ENCODE results near the gene NAV2.

Gene NAV2

DNA sequence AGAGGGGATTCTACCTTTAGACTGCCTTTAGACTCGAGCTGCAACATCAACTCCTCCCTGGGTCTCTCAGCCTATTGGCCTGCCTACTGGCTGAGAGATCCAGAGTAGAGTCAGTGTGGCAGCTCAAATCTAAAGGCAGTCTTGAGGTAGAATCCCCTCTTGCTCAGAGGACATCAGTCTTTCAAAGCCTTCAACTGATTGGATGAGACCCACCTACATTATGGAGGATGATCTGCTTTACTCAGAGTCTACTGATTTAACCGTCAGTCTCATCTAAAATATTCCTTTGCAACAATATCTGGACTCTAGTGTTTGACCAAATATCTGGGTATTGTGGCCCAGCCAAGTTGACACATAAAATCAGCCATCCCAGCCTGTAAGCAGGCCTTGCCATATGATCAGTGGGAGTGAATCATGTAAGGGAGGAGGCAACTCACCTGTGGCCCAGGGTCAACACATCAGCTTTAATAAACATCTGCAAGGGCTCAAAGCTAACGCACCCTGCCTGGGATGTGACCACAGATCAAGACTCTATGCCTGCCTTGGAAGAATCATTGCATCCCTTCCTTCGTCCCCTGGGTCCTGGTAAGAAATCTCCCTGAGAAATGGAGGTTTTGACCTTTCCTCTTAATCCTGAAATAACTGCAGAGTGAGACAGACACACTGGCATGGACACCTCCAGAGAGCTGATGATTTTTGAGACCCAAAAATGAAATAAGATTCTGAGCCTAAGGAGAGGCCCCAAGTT is 249.6 kb downstream of the NAV2 start:
- no peak for DNase-seq

DNA sequence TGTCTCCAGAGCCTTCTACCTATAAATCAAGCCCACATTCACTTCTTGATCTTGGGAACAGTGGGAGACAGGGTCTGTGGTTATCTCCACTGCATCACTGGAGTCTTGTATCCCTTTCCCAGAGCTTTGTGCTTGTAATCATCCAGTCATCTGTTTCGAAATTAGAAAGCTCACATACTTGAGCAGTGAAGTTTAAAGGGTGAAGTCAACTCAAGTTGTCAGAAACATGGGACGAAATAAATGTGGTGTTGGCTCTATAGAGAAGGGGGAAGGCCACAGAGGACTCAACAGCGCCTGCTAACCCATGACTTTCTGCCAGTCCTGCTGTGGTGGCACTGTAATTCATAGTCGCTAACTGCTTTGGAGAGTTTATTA is 250.2 kb downstream of the NAV2 start:
- DNase-seq, result no peak

DNA sequence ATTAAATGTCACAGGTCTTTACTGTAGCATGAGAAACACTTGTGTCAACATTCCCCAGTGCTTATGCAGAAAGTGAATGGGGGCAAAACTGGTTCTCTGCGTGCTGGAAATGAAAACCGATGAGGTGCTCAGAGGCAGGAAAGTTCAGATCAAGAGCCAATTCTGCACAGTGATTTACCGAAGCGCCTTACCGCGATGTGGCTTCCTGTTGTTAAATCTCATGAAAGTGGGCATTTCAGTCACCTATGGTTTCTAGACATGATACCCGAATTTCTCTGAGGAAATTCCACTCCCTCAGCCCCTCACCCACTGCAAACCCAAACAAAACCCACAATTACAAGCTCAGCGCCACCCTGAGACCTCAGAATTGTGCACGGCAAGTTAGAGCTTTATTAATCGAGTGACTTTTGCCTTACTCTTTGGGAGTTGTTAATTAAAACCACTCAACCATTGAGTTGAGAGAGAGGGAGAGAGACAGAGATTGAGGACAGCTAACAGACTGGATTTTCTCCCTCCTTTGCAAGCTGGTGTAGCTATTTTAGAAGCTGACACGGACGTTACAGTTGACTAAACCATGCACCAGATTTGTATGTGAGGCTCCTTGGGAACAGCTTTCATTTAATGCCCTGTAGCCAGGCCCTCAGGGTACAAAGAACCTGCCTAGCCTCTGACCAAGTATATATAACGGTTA is 251.2 kb downstream of the NAV2 start:
- no peak for DNase-seq

DNA sequence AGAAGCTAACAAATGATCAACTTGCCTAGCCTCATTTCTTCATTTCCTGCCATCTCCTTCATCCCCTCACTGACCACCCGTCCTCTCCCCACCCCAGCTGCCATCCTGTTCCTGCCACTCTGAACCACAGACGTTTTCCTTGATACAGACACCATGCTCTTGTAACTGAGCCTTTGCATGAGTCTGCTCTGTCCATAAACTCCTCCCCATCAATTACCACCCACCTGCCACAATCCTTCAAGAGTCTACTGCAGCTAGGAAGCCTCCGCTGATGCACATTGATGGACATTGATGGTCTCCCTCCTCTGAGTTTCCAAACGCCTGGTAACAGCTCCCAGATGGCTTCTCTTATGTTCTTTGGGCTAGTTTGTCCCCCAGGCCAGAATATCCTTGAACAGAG is 253.8 kb downstream of the NAV2 start:
- DNase-seq, result no peak

DNA sequence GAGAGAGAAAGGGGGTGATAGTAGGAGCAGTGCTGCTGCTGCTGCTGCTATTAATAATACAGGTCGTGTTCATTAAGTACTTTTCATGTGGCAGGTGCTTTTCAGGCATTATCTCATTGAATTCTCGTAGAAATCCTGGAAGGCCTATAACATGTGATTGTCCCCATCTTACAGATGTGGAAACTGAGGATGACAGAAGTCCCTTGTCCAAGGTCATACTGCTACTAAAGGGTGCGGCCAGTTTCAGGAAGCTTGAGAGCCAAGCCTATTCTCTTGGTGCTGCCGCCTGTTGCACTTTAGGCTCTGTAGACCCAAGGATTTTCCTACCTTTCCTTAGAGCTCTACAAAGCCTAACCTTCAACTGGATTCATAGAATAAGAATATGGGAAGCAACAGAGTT is 254.3 kb downstream of the NAV2 start:
- DNase-seq, result no peak

DNA sequence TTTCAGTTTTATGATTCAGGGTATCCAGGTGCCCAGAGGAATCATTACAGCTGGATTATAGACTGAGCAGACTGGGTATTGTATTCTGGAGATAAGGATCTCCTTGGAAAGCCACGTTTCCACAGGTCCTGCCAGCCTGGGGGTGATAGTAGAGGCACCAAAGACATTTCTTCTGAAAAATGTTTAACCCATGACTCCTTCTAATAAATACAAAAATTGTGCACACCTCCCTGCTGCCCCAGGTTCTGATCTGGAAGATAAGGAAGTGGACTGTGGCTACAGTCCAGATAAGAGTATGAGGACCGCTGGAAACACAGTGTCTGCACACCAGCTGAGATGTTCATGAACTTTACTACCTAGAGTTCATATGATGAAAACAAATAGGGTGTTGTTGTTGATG is 255.2 kb downstream of the NAV2 start:
- DNase-seq, result no peak

DNA sequence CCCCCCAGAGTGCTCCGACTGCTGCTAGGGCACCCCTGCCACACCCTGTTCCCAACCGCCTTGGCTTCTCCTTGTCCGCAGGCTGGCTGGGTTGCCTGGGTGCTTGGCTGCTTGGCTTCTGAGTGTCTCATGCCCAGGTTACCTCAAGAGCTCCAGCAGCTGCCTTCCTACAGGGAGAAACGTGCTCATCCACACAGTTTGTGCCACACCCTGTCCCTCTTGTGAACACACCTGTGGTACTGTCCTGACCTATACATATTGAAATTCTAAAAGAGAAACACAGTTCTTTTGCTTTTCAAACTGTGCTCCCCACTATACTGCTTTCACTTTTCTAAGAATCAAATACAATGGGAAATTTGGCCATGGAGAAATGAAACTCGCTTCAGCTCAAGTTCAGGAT is 256.2 kb downstream of the NAV2 start:
- no peak for DNase-seq

DNA sequence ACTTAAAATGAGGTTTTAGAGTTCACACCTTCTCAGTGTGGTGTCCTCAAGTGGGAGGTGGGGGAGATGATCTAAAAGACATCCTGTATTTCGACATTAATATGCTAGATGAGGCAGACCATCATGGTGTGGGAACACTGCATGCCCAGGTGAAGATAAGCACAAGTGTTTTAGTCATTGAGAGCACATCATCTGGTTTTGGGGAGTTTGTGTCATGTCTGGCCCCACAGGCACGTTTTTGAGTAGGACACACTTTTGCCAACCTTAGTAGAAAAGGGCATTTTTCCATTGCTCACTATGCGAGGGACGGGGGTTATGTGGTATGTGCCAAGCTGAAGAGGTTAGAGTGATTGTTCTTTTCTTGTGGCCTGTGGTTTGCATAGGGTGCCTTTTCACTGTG is 258.3 kb downstream of the NAV2 start:
- no peak for DNase-seq

DNA sequence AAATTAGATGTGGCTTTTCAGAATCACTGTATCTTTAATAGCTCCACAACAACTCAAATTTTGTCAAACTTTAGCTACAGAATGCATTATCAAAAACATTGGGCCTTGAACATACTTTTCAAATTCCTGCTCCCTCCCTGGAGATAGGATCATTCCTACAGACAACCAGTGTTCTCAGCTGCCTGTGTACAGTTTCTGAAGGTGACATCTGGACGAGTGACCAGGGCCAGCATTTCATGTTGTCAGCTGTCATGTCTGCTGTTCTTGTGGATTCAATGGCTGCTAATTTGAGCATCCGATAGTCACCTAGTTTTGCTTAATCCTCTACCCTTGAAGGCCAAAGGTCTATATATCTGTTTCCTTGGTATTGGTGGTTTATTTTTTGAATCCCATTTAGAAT is 259.5 kb downstream of the NAV2 start:
- DNase-seq, result no peak

DNA sequence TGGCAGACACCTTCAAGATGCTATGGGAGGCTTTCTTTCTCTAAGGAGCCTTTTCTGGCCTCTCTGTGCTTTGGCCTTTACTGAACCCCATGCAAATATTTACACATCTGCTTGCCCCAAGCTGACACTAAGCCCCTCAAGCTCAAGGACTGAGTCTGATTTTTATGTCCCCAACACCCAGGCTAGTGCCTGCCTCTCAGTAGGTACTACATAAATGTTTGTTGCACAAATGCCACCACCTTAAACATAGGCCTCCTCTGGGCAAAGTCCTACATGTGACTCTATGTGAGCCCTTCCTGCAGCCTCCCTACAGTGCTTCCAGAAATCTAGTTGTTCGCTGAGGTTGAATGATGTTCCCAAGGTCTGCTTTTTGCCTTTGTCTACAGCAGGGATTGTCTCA is 260.0 kb downstream of the NAV2 start:
- no peak for DNase-seq

DNA sequence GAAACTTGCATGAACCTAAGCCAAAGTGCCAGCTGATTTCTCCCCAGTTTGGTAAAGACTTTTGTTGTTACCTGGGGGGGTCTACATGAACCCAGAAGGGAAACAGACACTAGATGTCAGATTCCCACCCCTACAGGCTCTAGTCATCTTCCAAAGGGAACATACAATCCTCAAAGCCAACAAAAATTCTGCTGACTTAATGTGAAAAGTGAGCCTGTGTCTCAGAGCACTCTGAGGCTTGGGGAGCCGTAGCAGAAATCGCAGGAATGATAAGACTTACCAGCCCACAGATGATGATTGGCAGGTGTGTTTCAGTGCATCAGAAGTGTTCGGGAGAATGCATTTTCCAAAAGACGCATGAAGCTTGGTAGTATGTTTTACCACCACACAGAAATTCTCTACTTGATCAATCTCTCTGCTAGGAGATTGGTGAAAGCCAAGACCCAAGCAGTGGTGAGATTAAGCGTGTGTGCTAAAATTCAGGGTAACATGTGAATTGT is 260.5 kb downstream of the NAV2 start:
- no peak for DNase-seq

DNA sequence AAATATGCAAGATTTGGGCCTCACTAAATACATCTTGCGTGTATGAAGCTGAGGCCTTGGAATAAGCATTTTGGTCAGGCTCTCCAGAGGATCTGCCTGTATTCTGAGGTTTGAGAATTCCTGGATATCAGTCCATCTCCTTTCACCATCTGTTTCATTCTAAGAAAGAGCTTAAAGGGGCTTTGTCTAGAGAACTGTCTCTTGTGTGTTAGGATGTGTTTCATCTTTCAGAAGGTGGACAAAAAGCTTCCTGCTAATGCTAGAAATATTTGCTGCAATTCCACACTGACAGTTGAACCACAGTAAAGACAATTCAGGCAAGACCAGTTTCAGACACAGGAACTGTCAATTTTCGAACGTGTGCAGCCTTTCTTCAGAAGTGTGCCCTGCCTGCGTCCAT is 262.2 kb downstream of the NAV2 start:
- DNase-seq, result no peak

DNA sequence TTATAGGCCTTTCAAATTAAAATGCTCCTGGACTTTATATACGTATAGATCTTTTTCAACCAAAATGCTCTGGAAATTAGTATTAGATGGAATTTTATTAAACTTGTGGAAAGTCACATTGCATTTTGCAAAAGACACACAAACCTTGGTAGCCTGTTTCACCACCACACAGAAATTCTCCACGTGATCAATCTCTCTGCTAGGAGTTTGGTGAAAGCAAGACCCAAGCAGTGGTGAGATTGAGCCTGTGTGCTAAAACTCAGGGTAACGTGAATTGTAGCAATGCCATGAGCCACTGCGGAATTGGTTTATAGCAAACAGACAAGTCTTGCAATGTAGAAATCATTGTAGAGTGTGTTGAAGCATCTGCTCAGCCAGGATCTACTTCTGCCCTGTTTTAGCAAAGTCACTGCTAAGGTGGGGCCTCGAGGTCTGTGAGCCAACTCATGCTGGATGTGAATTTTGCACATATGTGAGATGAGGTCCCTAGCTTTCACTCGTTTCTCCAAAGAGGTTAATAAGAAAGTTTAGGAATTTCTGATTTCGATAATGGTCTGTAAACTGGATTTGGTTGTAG is 262.9 kb downstream of the NAV2 start:
- DNase-seq, result no peak

DNA sequence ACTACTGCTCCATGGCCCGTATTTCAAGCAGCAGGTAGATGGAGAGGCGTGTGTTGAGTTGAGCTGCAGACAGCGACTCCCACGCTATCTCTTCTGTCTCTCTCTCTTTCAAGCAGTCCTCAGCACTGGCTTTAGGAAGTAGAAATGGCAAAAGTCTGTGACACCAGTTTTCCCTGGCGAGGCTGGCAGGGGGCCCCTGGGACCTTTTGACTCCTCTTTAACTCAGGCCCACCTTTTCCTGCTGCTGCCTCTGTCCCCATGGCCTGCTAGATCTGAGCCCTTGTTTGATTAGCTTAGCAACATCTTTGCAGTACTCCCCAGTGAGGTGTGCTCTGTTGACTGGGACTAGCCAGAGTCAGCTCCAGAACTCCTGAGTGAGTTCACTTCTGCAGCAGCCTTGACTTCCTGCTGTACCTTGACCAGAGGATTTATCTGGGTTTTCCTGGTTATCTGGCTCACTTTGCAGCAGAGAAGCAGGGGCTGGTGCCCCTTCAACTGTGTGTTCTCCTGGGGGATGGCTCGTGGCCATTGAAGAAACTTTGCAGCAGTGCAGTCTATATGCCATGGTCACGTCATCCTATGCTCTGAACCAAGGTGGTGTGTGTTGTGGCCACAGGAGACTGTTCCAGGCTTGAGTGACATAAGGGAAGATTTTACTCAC is 263.8 kb downstream of the NAV2 start:
- no peak for DNase-seq

DNA sequence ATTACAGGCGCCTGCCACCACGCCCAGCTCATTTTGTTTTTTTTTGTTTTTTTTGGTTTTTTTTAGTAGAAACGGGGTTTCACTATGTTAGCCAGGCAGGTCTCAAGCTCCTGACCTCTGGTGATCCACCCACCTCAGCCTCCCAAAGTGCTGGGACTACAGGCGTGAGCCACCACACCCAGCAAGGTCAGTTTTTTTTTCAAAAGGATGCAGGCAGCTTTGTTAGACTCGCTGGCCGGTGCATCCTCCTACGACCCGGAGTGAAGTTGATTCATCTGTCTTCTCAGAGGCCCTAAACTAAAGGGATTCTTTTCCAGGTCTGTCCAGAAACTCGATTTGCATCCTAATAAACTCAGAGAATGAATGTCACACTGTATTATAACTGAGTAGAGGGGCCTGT is 265.3 kb downstream of the NAV2 start:
- no peak for DNase-seq

DNA sequence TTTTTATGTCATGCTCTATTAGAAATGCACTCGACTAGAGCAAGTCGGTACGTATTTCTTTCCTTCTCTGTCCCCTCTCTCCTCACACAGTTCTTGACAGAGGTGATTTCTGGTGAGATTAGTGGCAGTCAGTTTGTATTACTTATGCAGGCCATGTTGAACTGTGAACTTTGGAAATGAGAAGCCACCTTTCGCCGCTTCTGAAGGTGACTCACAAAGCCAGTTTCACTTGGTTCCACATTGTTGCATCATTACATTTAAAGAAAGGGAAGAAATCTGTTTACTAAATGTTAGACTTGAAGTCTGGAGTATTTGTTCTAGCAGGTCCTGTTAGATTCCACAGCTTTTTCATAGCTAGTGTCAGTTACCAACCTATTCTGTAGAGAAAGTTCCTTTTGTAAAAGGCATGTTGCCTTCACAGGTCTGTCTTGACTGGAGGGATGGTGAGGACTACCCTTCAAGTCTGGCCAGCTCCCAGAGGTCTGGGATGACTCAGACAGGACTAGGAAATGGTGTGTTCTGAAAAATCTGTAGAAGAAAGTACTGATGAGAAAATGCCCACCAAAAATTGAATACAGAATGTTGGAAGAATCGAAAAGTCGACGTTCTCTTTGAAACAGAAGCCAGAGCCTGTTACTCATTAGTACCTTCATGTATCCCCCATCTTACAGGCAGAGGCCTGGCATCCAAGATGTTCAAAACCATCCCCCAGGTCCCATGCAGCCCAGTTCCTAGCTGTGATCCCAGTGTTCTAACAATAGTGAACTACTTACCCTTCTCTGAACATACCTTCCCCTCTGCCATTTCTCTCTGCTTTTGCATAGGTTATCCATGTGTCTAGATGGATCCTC is 266.3 kb downstream of the NAV2 start:
- DNase-seq, result no peak

DNA sequence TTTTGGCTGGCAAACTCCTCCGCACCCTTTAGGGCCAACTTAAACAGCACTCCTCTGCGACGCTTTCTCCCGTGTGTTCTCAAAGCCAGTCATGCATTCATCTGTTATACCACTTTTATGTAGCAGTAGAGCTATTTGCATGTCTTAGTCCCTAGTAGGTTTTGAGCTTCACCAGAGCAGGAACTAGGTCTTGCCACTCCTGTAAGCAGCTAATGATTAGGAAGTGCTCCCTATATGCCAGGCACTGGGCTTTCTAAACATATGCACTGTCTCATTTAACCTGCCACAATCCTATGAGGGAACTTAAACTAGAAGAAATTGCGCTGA is 266.8 kb downstream of the NAV2 start:
- DNase-seq, result no peak

DNA sequence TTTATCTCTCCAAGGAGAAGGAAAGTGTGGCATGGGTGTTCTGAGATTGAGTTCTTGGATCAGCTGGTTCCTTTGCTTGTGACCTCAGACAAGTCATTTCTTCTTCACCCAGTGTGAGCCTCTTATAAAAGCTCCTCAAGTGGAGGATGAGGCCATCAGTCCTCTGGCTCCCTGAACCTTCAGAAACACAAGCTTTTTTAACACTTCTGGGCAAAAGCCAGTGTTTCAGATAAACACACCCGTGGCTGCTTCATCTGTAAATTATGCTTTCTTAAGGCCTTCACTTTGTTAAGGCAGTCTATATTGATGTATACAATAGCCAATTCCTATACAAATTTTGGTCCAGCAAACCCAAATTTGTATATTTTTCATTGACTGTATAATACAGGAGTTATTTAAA is 267.8 kb downstream of the NAV2 start:
- no peak for DNase-seq

DNA sequence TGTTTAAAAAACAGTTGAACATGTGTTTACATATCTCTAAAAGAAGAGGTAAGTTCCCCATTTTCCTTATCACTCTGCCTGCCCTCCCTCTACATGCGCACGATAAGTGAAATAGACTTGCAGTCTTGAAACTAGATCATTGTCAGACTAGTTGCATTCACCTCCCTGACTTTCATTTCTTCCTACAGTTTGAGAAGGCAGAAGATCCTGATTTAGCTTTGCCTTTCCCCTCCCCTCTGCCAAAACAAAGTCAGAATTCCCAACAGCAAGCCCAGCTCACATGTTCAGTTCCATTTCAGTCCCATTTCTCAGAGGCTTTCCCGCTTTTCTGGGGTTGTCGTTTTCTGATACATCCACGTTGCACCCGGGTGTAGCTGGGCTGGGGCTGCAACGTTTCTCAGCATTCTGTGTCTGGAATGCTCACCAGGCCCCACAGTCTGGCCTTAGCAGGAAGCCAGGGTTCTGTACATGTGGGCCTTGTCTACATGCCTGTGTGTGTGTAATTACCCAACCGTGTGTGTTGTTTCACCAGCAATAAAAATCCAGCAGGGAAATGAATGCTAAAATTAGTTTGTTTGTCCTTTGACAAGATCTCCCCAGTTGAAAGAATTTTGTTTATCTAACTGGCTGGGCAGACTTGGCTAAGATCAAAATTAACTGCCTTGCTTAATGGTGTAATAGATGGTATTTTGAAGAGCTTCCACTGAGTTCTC is 268.5 kb downstream of the NAV2 start:
- DNase-seq, result no peak

DNA sequence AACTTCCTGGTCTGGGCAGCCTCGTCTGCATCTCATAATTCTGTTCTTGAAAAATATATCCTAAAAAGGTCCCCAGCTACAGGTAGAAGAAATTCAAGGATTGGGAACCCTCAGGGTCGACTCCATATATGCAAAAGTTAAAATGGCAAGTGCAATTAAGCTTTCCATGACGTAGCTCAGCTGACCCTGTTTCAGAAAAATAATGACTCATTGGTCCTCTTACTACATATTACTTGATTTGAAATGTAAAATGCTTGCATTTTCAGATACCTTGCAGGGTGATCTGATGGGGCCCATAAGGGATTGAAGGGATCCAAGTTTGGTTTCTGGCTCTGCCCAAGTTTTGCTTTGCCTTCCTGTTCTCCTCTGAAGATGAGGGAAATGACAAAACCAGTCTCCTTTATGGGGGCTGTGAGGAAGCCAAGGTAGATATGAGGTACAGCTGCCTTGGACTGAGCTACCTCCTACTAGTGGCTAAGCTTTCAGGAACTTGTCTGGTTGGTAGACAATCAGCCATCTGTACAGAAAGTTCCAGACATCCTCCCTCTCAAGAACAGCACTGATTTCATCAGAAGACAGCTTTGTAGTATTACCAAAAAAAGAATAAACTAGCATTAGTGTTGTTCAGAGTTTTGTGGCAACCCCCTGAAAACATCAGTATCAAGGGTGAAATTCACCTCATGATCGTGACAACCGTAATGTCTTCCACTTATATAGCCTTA is 270.3 kb downstream of the NAV2 start:
- no peak for DNase-seq

DNA sequence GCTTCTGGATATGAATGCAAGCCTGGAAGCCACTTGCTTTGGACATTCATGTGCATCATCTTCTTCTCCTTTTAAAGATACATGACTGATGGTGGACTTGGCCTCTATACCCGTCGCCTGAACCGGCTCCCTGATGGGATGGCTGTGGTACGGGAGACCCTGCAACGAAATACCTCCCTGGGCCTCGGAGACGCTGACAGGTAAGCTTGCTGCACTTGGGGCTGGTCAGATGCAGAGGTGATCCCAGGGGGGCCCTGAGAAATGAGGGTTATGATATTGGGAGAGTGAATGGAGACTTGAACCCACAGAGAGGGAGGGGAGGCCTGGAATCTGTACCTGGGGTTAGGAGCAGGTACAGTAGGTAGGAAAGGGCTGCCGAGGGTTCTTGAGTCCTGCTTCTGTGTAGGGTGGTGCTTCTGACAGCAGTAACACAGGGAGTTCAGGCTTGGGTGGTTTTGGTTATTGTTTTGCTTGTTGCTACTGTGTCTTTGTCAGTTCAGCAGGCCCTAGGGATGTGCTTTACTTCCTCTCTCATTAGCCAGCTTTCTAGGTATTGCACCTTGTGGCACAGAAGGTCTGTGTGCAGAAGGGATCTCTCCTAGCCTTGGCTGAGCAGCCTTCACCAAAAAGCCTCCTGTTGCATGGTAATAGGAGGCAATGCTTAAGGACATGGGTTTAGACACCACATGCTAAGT is 271.6 kb downstream of the NAV2 start:
- no peak for DNase-seq

All from activated effector memory CD4-positive, alpha-beta T cell treated with Interleukin-2 at 50 U/mL for 16 hours (primary cell).